HepG2 (cell line): ENCODE data around the gene PTK7. TPM values are rescaled to one million over a fixed set of nuclear protein-coding genes. Genes with fewer than 3 reads are reported as not detected.

Source experiments
- CEBPG ChIP-seq: IDR thresholded peaks from 2 replicates; pipeline ENCODE4 v1.6.1; 2016
- GFI1 ChIP-seq: sonication (generic); formaldehyde crosslinking; IDR thresholded peaks from 2 replicates; pipeline ENCODE4 v1.5.0; 2020; ENCODE audit warnings: missing genetic modification reagents, mild to moderate bottlenecking, borderline replicate concordance
- GPN1 ChIP-seq: sonication (generic); formaldehyde crosslinking; IDR thresholded peaks from 2 replicates; pipeline ENCODE4 v1.5.1; 2020; ENCODE audit warnings: missing genetic modification reagents, borderline replicate concordance
- GZF1 ChIP-seq: sonication (generic); formaldehyde crosslinking; IDR thresholded peaks from 2 replicates; pipeline ENCODE4 v1.5.1; 2020; ENCODE audit warnings: mild to moderate bottlenecking, missing genetic modification reagents
- HDAC2 ChIP-seq: sonication (generic); formaldehyde crosslinking; IDR thresholded peaks from 2 replicates; pipeline ENCODE4 v1.4.0; 2020; ENCODE audit warnings: missing genetic modification reagents
- IRF2 ChIP-seq: IDR thresholded peaks from 2 replicates; pipeline ENCODE4 v1.6.1; 2018; ENCODE audit warnings: missing genetic modification reagents, missing compliant biosample characterization
- MBNL3 ChIP-seq: fragments of 250-450 bp; sonication (Bioruptor Pico); conservative IDR thresholded peaks from 2 replicates; pipeline ENCODE4 v1.8.0; 2022; ENCODE audit warnings: mild to moderate bottlenecking, inconsistent platforms
- MED13 ChIP-seq: sonication (generic); formaldehyde crosslinking; IDR thresholded peaks from 2 replicates; pipeline ENCODE4 v1.5.0; 2020; ENCODE audit warnings: missing genetic modification reagents
- NFIB ChIP-seq: sonication (generic); formaldehyde crosslinking; IDR thresholded peaks from 2 replicates; pipeline ENCODE4 v1.9.0; 2021; ENCODE audit warnings: missing genetic modification reagents, mild to moderate bottlenecking, borderline replicate concordance
- RAD51 ChIP-seq: fragments of 450-650 bp; IDR thresholded peaks from 2 replicates; pipeline ENCODE4 v1.6.1; 2016; ENCODE audit warnings: borderline replicate concordance
- RNF2 ChIP-seq: fragments of 450-650 bp; conservative IDR thresholded peaks from 2 replicates; pipeline ENCODE4 v1.6.1; 2016; ENCODE audit warnings: low read depth
- SMC3 ChIP-seq: IDR thresholded peaks from 2 replicates; pipeline ENCODE4 v1.6.1; 2011; ENCODE audit warnings: low read length, improper control_type of control experiment
- SRSF9 ChIP-seq: fragments of 200-400 bp; formaldehyde crosslinking; IDR thresholded peaks from 2 replicates; pipeline ENCODE4 v1.6.1; 2018; ENCODE audit warnings: borderline replicate concordance, mild to moderate bottlenecking, low read depth, low read length; ENCODE audit not compliant: insufficient read depth, poor library complexity, severe bottlenecking
- TBL1XR1 ChIP-seq: fragments of 150-350 bp; IDR thresholded peaks from 2 replicates; pipeline ENCODE4 v1.6.1; 2014; ENCODE audit warnings: borderline replicate concordance, low read length; ENCODE audit not compliant: partially characterized antibody
- TOE1 ChIP-seq: sonication (generic); formaldehyde crosslinking; IDR thresholded peaks from 2 replicates; pipeline ENCODE4 v1.4.0; 2020; ENCODE audit warnings: mild to moderate bottlenecking, missing genetic modification reagents
- ZC3H13 ChIP-seq: sonication (generic); formaldehyde crosslinking; IDR thresholded peaks from 2 replicates; pipeline ENCODE4 v1.8.1; 2023; ENCODE audit warnings: mild to moderate bottlenecking, missing genetic modification reagents, moderate library complexity
- ZMAT3 ChIP-seq: sonication (generic); formaldehyde crosslinking; conservative IDR thresholded peaks from 2 replicates; pipeline ENCODE4 v1.7.0; 2021; ENCODE audit warnings: missing genetic modification reagents
- ZNF225 ChIP-seq: sonication (generic); formaldehyde crosslinking; IDR thresholded peaks from 2 replicates; pipeline ENCODE4 v1.4.0; 2020; ENCODE audit warnings: mild to moderate bottlenecking, missing genetic modification reagents
- ZNF264 ChIP-seq: sonication (generic); formaldehyde crosslinking; IDR thresholded peaks from 2 replicates; pipeline ENCODE4 v1.4.0; 2020; ENCODE audit warnings: missing genetic modification reagents
- ZNF335 ChIP-seq: sonication (generic); formaldehyde crosslinking; IDR thresholded peaks from 2 replicates; pipeline ENCODE4 v1.4.0; 2020; ENCODE audit warnings: missing genetic modification reagents
- ZNF816 ChIP-seq: sonication (generic); formaldehyde crosslinking; IDR thresholded peaks from 2 replicates; pipeline ENCODE4 v1.8.0; 2022; ENCODE audit warnings: missing genetic modification reagents, mild to moderate bottlenecking, borderline replicate concordance
- ZNF83 ChIP-seq: sonication (generic); formaldehyde crosslinking; IDR thresholded peaks from 2 replicates; pipeline ENCODE4 v1.4.0; 2020; ENCODE audit warnings: missing genetic modification reagents, mild to moderate bottlenecking, borderline replicate concordance
- polyA plus RNA-seq, 8 experiments: library from polyadenylated mRNA; depleted of rRNA in 3 of 8; stranded (reverse) in 7 of 8; unstranded in 1 of 8; fragments of >200 nt; fragmentation: Illumina TruSeq in 4 of 8; extraction: Trizol in 4 of 8; gene quantifications; 2 replicates each; pipeline versions ENCODE4 v1.2.1 to v1.2.3, GENCODE V29; 2011 to 2016; ENCODE audit warnings: low read depth in 4 of 8, missing spikeins in 1 of 8, mixed read lengths in 1 of 8; ENCODE audit not compliant: insufficient read depth in 1 of 8
- total RNA-seq, 5 experiments: library from RNA; depleted of rRNA; stranded (reverse); fragments of >200 nt; fragmentation: Illumina TruSeq; extraction: Trizol; gene quantifications; 2 replicates each; pipeline ENCODE4 v1.2.3, GENCODE V29; 2016; ENCODE audit warnings: low read depth in 1 of 5
- TF ChIP-seq, protein P1 (sequence below): sonication (generic); formaldehyde crosslinking; IDR thresholded peaks from 2 replicates; pipeline ENCODE4 v1.4.0; 2020; ENCODE audit warnings: mild to moderate bottlenecking, missing genetic modification reagents, borderline replicate concordance
- TF ChIP-seq, protein P2 (sequence below): sonication (generic); formaldehyde crosslinking; IDR thresholded peaks from 2 replicates; pipeline ENCODE4 v1.8.0; 2022; ENCODE audit warnings: mild to moderate bottlenecking, missing genetic modification reagents, moderate library complexity
- TF ChIP-seq, protein P3 (sequence below): sonication (generic); formaldehyde crosslinking; IDR thresholded peaks from 2 replicates; pipeline ENCODE4 v1.4.0; 2020; ENCODE audit warnings: missing genetic modification reagents, borderline replicate concordance

The PTK7 gene
- total and polyA plus RNA-seq, 2 of the 13 experiments (the other 11 are each of a cell fraction or from before 2014, with no cell fraction given), result 98.5 to 99.8 TPM

DNA sequence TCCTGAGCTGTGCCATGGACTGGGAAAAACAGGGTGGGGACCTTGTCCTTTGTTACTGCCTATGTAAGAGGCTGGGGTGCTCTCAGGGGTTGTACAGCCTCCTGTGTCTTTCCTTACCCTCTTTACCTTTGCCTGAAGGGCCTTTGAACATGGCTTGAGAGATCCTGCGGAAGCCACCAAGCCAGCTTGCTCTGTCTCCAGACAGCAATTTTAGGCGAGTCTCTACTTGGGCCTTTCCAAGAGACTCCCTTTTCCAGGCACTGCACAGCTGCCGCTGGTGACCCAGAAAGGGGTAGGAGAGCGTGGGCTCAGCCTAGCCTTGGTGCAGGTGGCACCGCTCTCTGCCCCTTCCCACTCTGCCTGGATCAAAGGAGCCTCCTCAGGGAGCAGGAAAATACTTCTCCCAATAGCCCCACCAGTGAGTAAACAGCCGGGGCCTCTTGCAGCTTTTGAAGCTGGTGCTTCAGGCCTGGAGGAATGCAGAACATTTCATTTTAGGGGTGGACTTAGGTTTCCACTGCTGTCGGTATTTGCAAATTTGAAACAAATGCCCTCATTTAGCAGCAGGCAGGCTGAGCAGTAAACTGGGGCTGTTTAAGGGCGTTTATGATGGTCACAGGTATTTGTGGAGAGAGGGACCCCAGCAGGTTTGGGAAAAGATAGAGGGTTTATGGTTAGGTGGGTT lies 13.9 kb downstream of the PTK7 start (continued):
- TF ChIP-seq HDAC2 (CRISPR knock-in tag), result peak; percentile 95
- no peak for TF ChIP-seq MED13
- peak; percentile 69; the same call in 1 of the 2 replicates for TF ChIP-seq ZNF264 (CRISPR knock-in tag)
- TF ChIP-seq, protein P1, sequence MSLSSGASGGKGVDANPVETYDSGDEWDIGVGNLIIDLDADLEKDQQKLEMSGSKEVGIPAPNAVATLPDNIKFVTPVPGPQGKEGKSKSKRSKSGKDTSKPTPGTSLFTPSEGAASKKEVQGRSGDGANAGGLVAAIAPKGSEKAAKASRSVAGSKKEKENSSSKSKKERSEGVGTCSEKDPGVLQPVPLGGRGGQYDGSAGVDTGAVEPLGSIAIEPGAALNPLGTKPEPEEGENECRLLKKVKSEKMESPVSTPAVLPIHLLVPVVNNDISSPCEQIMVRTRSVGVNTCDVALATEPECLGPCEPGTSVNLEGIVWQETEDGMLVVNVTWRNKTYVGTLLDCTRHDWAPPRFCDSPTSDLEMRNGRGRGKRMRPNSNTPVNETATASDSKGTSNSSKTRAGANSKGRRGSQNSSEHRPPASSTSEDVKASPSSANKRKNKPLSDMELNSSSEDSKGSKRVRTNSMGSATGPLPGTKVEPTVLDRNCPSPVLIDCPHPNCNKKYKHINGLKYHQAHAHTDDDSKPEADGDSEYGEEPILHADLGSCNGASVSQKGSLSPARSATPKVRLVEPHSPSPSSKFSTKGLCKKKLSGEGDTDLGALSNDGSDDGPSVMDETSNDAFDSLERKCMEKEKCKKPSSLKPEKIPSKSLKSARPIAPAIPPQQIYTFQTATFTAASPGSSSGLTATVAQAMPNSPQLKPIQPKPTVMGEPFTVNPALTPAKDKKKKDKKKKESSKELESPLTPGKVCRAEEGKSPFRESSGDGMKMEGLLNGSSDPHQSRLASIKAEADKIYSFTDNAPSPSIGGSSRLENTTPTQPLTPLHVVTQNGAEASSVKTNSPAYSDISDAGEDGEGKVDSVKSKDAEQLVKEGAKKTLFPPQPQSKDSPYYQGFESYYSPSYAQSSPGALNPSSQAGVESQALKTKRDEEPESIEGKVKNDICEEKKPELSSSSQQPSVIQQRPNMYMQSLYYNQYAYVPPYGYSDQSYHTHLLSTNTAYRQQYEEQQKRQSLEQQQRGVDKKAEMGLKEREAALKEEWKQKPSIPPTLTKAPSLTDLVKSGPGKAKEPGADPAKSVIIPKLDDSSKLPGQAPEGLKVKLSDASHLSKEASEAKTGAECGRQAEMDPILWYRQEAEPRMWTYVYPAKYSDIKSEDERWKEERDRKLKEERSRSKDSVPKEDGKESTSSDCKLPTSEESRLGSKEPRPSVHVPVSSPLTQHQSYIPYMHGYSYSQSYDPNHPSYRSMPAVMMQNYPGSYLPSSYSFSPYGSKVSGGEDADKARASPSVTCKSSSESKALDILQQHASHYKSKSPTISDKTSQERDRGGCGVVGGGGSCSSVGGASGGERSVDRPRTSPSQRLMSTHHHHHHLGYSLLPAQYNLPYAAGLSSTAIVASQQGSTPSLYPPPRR (CRISPR knock-in tag), result peak; percentile 88
- no peak for TF ChIP-seq GPN1 (CRISPR knock-in tag)
- TF ChIP-seq TOE1 (CRISPR knock-in tag), result no peak
- no peak for TF ChIP-seq NFIB (CRISPR knock-in tag)
- peak; percentile 82; the same call in 1 of the 2 replicates for TF ChIP-seq IRF2 (CRISPR knock-in tag)
- peak; percentile 88; the same call in 1 of the 2 replicates for TF ChIP-seq GZF1 (CRISPR knock-in tag)
- TF ChIP-seq SRSF9, result no peak
- no peak for TF ChIP-seq TBL1XR1
- no peak for TF ChIP-seq RNF2
- TF ChIP-seq, protein P2, sequence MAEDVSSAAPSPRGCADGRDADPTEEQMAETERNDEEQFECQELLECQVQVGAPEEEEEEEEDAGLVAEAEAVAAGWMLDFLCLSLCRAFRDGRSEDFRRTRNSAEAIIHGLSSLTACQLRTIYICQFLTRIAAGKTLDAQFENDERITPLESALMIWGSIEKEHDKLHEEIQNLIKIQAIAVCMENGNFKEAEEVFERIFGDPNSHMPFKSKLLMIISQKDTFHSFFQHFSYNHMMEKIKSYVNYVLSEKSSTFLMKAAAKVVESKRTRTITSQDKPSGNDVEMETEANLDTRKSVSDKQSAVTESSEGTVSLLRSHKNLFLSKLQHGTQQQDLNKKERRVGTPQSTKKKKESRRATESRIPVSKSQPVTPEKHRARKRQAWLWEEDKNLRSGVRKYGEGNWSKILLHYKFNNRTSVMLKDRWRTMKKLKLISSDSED (CRISPR knock-in tag), result no peak
- 0 out of 2 replicates have a peak, but pooled peaks have one; percentile 31 for TF ChIP-seq ZMAT3
- no peak for TF ChIP-seq ZNF225 (CRISPR knock-in tag)
- TF ChIP-seq MBNL3, result no peak
- peak; percentile 67; the same call in 1 of the 2 replicates for TF ChIP-seq ZNF83 (CRISPR knock-in tag)
- TF ChIP-seq ZNF335 (CRISPR knock-in tag), result no peak
- no peak; the same call in 1 of the 2 replicates for TF ChIP-seq ZNF816 (CRISPR knock-in tag)
- TF ChIP-seq SMC3, result peak; percentile 7; the same call in 1 of the 2 replicates
- TF ChIP-seq, protein P3, sequence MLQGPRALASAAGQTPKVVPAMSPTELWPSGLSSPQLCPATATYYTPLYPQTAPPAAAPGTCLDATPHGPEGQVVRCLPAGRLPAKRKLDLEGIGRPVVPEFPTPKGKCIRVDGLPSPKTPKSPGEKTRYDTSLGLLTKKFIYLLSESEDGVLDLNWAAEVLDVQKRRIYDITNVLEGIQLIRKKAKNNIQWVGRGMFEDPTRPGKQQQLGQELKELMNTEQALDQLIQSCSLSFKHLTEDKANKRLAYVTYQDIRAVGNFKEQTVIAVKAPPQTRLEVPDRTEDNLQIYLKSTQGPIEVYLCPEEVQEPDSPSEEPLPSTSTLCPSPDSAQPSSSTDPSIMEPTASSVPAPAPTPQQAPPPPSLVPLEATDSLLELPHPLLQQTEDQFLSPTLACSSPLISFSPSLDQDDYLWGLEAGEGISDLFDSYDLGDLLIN (CRISPR knock-in tag), result no peak
- TF ChIP-seq ZC3H13, result peak; percentile 52; the same call in 1 of the 2 replicates
- TF ChIP-seq CEBPG, result peak; percentile 30; the same call in 1 of the 2 replicates
- peak; percentile 66 for TF ChIP-seq GFI1 (CRISPR knock-in tag)
- no peak for TF ChIP-seq RAD51
